ENCODE results near the gene AKR7A3.
"Not testable (repeated sequence)": the region's sequence is repeated elsewhere in the genome, so short reads cannot be mapped to it uniquely, and the experiment has no call there.

AKR7A3 gene

DNA sequence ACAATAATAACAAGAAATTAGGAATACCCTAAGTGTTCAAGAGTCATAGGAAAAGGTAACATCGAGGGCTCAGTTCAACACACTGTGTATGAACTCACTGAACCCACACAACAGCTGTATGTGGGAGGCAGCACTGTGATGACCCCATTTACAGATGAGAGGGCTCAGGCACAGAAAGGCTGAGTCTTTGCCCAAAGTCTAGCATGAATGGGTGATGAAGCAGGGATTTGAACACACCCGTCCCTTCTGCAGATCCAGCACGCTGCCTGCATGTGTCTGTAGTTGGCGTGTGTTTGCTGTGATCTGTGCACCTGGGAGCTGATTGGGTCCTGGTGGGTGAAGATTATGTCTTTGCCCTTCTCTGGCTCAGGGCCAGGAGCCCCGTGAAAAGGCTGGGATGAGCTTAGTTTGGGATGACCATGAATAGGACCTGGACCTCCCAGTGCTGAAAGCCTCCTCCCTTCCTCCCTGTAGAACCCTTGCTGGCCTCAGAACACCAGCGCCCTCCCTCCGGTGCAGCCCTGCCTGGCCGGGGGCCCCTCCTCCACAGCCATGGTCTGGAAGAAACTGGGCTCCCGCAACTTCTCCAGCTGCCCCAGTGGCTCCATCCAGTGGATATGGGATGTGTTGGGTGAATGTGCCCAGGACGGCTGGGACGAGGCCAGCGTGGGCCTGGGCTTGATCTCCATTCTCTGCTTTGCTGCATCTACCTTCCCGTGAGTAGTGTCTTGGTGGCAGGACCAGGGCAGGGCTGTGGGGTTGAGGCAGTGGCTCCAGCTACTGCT, 28.7 kb upstream of the AKR7A3 start:
- no peak for DNase-seq

DNA sequence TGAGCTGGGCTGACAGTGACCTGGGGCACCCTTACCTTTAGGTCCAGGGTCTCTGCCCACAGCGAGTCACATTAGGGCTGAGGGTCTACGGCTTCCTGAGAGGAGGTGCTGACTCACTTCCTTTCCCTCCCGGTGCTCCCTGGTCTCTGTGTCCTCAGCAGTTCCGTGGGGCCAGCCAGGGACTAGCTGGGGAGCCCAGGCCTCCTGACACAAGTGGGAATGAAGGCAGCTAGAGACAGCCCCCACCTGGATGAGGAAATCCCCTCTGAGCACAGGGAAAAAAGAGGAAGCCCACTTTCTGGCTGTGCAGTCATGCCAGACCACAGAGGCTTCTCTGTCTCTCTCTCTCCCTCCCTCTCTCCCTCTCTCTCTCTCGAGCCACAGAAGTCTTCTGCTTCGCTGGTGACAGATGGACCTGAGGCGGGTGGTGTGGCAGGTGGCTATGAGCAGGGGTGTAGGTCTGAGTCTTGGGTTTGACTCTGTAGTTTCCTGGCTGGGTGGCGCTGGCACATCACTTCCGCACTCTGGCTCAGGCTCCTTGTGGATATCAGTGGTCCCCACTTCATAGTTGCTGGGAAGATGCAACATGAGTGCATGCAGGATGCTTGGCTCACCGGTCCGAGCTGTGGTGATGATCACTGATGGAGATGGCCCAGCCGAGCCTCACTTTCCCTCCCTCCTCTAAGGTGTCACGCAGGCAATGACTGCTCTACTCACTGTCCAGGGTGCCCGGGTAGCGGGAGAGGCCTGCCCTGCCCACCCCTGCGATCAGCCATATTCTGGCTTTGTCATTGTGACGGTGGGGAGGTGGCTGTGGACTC, 27.0 kb upstream of the AKR7A3 start:
- no peak for DNase-seq

DNA sequence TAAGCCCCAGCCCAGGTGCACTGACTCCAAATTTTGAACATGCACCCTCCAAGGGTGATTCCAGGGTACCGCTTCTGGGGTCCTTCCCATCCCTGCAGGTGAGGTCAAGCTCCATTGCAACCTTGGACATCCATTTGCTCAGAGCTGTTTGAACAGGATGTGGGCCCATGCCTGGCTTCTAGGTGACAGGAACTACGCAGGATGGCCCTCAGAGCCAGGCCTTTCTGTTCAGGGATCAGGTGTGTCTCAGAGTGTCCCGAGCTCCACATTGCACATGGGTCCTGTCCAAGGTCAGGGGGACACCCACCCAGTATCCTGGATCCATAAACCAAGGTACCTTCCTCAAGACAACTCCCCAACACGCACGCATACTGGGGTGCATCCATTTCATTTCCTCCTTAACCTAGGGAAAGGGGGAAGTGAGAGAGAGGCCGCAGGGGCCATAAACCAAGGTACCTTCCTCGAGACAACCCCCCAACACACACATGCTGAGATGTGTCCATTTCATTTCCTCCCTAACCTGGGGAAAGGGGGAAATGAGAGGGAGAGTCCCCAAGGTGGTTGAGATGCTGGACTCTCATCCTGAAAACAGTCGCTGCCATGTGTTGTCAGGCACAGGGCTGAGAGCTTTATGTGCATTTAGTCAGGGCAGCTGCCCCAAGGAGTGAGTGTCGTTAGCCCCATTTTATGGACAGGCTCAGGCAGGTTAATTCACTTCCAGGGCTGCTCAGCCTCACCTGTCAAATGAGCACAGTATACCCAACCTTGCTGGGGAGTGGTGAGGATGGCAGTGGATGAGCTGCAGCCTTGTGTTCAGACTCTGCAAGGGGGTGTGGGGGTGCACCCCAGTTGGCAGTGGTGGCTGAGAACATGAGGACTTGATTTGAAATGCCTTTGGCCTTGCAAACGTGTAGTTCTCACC, 25.7 kb upstream of the AKR7A3 start:
- no peak for DNase-seq

DNA sequence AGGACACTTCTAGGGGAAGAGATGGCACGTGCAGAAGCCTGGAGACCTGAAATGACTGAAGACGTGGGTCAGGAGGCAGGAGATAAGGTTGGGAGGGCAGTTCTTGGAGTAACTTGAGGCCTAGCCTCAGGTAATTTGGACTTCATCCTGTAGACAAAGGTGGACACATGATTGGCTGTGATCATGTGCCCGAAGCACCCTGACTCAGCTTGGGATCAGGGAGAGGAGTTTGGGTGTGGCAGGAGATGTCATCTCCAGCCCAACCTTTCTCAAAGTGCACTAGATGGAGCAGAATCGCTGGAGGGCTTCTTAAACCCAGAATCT, 25.0 kb upstream of the AKR7A3 start:
- DNase-seq: no peak

DNA sequence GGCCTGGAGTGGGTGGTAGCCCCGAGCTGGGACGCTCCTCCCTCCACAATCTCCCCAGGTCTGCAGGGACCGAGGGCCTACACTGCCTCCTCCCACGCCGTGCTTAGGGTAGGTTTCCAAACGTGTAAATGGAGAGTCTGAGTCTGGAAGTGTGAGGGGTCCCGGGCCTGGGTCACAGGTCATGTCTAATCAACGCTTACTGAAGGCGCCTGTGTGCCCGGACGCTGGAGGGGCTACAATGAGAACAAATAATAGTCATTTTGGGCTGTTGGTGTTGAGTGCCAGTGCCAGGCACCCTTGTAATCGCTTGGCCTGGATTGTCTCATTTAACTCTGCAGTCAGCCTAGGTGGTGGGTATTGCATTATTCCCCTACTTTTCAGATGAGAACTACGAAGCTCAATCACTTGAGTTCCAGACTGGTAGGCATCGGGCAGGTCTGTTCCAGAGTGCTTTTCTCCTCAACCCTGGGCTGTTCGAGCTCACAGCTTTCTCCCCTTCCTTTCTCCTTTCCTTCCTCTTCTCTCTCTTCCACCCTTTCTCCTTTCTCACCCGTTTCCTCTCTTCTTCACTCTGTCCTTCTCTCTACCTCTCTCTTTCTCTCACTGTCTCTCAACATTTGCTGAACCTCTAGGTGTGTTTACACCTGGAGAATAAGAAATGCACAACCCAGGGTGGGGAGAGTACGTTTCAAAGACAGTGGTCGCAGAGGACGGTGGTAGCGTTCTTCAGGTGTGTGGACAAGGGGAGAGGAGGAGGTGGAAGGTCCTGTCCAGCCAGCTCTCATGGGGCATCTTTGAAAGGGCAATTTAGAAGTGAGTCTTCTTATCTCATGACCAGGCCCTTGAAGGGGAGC, 24.4 kb upstream of the AKR7A3 start:
- no peak for DNase-seq

DNA sequence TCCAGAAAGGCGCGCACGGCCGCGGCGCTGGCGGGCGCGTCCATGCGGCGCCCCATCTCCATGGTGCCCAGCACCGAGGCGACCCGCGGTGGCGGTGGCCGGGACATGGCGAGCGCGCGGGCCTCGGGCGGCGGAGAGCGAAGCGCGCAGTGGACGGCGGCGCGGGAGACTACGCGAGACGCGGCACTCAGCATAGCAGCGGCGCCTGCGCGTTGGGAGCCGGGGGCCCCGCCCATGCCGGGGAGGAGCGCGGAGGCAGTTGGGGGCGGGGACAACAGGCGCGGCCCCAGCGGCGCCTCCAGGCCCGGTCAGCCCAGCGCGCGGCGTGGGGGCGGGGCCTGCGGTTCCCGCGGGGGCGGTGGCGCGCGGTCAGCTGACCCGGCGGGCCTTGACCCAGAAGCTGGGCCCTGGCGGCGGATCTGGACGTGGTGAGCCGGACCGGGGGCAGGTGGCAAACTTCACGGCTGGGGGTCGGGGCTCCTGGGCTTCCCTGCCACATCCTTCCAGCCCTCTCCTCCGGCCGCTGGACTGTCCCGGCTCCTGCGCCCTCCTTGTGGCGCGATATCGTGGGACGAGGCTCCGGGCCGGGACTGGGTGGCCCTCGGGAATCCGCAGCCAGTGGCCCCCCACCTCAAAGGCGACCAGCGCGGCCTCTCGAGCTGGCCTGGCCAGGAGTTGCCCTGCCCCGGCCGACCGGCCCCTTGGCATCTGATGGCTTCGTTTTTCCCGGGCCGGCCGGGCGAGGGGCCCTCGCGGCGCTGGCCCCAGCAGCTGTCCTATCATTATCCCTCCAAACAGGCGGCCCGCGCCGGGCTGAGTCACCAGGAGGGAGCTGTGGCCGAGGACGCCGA, 23.6 kb upstream of the AKR7A3 start, which contains the start of the genes AKR7A2 and SLC66A1:
TSS of gene AKR7A2 (minus strand) at position 214 of the 851 bp plus-strand sequence. CDS start at position 194, 20 bp downstream.
TSS of gene SLC66A1 (plus strand) at position 396 of the 851 bp plus-strand sequence. CDS start 5,352 bp downstream, outside the sequence.
- DNase-seq: peak; percentile 93

DNA sequence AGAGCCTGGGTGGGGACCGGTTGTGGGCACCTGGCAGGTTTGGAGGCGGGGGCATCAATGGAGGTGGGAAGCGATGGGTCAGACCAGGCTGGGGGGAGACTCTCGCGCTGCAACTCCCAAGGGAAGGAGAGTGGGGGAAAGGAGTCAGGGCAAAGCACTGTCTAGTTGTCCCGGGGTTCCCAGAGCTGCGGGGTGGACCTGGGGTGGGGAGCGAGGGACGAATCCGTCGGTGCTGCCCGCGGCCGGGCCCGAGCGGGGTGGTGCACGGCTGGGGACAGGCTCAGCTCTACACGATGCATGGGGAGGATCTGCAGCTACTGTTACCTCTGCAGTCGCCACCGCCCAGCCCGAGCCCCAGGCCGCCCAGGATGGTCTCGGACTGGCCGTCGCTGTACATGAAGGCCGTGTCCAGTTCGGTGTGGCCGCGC, 22.9 kb upstream of the AKR7A3 start:
- peak; percentile 37 for DNase-seq

DNA sequence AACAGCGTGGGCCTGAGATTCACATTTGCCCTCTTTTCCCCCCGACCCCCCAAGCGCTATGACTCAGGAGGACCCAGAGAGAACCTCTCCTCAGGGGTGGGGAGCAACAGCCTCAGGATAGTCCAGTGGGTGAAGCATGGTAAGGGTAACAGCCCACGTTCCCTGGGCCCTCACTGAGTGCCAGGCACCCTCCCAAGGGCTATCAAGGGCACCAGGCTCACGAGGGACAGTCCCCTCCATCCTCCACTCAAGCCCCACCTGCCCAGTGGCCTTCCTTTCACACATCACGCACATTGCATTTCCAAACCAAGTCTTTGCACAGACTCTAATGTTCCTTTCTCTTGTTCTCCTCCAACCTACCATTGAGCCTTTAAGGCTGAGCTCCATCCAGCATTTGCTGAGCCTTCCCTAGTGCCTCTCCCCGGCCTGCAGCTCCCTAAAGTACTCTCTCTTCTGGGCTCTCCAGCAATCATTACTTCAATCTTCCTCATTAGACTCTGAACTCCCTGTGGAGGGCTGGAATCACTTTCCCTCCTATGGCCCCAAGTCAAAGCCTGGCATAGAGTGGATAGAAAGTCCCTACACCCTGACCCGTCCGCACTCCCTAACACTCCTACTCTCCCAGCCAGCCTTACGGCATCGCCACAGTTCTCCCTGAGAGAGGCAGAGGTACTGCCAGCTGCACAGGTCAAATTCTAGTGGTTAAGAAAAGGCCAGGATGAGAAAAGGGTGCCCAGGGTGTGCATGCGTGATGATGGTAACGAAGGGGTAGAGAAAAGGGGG, 22.3 kb upstream of the AKR7A3 start:
- DNase-seq: peak; percentile 37

DNA sequence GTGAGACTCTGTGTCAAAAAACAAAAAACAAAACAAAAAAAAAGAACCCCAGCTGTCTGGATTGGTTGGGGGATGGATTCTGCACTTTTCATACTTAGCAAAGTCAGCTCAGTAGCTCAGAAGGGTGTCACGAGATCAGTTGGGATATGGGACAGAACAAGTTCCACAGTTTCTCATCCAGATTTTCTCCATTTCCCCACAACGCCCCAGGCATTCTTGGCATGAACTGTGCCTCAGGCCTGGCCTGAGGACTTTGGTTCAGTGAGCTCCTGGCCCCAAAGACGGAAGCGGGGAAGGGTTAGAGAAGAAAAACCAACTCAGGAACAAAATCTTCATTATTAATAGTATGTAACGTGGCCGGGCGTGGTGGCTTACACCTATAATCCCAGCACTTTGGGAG, 21.5 kb upstream of the AKR7A3 start:
- DNase-seq: no peak

DNA sequence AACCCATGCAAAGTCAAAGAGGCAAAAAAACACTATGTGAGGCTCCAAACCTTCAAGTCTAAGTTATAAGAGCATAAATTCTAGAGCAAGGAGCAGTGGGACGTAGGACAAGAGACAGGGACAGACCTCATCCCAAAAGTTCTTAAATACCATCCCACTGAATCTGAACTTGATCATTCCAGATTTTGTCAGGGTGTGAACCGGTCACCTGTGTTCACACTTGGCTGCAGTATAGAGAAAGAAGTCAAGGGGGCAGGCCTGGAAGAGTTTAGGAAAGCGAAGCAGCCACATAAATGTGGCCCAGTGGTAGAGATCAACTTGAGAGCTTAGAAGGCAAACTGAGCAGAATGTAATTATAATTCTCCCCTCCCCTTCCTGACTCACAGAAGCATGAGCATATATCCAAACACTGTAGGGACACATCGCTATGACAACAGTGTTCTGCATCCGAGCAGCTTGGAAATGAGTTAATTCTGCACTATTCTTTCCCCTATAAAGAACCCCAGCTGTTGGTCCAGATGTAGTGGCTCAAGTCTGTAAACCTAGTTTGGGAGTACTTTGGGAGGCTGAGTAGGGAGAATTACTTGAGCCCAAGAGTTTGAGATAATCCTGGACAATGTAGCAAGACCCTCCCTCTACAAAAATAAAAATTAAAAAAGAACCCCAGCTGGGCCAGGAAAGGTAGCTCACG, 20.7 kb upstream of the AKR7A3 start:
- DNase-seq: no peak

DNA sequence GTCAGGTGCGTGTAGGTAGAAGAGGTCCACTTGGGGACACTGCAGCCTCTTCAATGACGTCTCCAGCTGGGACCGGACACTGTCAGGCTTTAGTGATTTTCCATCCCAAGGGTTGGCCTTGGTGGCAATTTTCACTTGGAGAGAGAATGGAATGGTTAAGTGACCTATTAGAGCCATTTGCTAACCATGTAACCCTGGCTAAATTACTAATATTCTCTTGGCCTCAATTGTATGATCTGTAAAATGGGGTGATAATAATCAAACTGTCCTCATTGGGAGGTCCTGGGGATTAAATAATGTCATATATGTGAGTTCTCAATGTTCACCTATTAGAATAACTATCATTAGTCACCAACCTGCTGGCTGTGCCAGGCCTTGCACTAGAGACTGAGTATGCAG, 19.9 kb upstream of the AKR7A3 start:
- DNase-seq: no peak

DNA sequence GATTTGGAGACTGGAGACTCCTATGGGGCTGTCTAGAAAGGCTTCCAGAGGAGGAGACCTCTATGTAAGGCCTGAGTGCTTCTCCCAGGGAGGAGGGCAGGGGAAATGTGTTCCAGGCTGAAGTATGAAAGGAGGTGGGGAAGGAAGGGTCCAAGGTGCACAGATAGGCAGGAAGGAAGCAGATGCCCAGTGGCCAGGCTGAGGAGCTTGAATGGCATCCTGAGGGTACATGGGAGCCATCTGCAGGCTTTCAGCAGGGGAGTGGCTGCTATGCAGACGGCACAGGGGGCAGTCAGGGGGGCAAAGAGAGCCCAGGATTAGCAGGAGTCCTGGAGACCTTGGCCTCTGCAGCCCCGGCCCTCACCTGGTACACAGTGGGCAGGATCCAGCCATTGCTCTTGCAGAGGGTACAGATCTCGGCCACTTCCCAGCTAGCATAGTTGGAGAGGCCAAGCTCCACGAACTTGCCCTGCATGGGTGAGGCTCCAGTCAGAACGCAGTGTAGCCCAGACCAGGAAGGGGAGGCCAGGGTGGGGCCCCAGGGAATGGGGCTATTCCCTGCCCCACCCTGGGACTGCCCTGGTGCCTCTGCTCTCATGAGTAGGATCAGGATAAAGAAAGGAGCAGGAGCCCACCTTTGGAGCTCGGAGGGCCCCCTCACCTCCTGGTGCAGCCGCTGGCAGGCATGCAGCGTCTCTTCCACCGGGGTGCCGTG, 19.4 kb upstream of the AKR7A3 start:
- DNase-seq: no peak

DNA sequence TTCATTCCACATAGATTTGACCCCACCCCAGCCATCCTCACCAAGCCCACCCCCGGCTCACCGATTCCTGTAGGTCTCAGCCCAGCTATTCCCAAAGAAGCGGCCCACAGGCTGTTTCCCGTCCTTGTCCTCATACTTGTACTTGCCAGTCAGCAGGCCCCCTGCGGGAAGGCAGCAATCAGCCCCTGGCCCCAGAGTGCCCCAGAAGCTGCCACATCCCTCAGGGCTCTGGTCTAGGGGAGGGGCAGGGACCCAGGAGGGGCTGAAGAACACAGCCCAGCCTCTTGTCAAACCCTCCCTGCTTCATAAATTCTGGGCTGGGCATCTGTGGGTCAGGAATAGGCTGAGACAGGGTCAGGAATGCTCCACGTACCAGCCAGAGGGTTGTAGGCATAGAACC, 18.4 kb upstream of the AKR7A3 start:
- no peak for DNase-seq

DNA sequence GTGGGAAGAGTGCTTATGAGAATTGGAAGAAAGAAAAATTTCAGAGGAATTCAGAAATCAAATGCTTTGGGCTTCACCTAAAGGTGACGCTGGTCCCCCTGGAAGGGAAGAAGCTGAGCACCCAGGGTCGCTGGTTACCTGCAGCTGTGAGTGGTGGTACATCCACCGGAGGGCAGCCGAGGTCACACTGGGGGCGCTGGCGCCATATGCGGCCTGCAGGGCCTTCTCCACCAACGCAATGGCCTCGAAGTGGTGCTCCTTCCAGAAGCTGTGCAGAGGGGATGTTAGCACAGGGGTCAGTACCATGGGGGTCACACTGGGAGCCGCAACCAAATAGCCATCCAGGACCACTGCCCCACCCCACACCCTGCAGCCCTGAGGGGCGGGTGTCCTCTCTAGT, 17.3 kb upstream of the AKR7A3 start:
- DNase-seq: no peak

DNA sequence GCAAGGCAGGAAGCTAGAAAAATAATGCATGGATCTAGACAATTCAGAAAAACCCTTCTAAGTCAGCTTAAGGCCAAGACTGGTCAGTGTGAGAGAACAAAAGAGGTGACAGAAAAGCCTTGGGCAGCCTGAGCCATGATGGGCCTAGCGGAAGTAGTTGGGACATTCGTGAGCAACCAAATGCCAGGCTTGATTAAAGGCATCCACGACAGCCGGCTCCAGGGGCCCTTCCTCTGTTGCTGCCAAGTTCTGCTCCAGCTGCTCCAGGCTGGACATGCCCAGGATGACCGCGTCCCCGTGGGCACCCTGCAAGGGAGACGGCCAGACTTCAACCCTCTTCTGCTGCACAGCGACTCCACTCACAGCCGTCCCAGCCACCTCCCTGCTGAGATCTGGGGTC, 15.5 kb upstream of the AKR7A3 start:
- DNase-seq: not testable (repeated sequence)

DNA sequence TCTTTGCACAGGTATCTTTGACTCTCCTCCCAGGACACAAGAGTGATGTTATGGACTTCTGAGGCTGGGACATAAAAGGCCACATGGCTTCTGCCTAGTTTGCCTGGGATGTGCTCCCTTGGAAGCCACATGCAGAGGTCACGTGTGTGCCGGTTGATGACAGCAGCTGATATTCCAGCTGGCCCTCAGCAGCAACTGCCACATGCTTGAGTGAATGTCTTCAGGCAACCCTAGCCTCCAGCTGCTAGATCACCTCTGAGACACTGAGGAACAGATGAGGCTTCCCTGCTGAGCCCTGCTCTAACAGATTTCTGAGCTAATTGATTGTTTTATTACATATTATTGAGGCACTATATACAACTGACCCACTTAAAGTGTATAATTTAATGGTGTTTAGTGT, 11.6 kb upstream of the AKR7A3 start:
- peak; percentile 8 for DNase-seq

DNA sequence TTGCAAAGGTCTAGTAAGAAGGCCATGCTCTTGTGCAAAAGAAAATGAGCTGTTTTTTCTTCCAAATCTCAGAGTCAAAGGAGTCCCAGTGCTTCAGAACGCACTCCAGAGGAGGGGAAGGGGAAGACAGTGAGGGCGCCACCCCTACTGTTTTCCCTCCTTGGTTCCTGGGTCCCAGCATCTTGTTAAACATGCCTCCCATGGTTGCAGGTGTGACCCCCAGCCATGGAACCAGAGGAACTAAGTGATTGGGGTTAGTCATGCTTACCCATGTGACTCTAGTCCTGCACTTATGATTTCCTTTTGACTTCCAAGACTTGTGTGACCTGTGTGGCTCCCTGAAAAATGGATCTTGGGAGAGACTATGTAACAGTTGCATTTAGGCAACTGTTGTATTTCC, 6.1 kb upstream of the AKR7A3 start:
- DNase-seq: no peak

DNA sequence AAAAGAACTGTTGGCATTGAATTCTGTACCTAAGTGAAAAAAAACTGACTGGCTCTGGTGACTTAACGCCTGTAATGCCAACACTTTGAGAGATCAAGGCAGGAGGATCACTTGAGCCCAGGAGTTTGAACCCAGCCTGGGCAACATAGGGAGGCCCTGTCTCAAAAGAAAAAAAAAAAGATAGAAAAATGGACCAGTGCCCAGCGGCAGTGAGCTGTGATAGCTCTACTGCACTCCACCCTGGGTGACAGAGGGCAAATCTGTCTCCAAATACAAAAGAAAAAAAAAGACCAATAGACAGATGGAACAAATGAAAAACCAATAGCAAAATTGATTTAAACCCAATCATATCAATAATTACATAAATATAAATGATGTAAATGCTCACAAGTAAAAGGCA, 674 bp upstream of the AKR7A3 start:
- no peak for DNase-seq
